WTC11 (cell line): Measurements from ENCODE around the gene RPL37A. TPM values are rescaled to one million over a fixed set of nuclear protein-coding genes. Genes with fewer than 3 reads are reported as not detected.

Experiments used
- ATAC-seq: fragments of 200-7000 bp; cut with Tn5 transposase; 2 replicates; pipeline ENCODE4 v1.10.0; 2021; ENCODE audit warnings: mild to moderate bottlenecking, moderate library complexity
- CTCF ChIA-PET: fragments of 300-600 bp; sonication (Branson Sonifier 250); formaldehyde crosslinking; loops from one replicate; lab custom pipeline; 2021; ENCODE audit warnings: antibody characterized with exemption; lab: Charles Lee
- POLR2A ChIA-PET: fragments of 350-600 bp; sonication (Branson Sonifier 250); formaldehyde crosslinking; loops from one replicate; lab custom pipeline; 2021; ENCODE audit warnings: antibody characterized with exemption; lab: Charles Lee
- DNase-seq: peaks from one replicate; pipeline ENCODE4 v3.0.0; 2021; ENCODE audit warnings: low spot score
- H3K27ac Mint-ChIP-seq: 2 replicates; pipeline ENCODE4 v1.8.0; 2021; ENCODE audit warnings: mixed read lengths
- H3K27me3 Mint-ChIP-seq: 2 replicates; pipeline ENCODE4 v1.8.0; 2021; ENCODE audit warnings: low read depth, mild to moderate bottlenecking, moderate library complexity, mixed read lengths
- H3K36me3 Mint-ChIP-seq: 2 replicates; pipeline ENCODE4 v1.8.0; 2021; ENCODE audit warnings: mixed read lengths
- H3K4me1 Mint-ChIP-seq: 2 replicates; pipeline ENCODE4 v1.8.0; 2022; ENCODE audit warnings: mixed read lengths
- H3K4me3 Mint-ChIP-seq: 2 replicates; pipeline ENCODE4 v1.8.0; 2021; ENCODE audit warnings: mild to moderate bottlenecking, moderate library complexity, mixed read lengths
- H3K9me3 Mint-ChIP-seq: 2 replicates; pipeline ENCODE4 v1.8.0; 2021; ENCODE audit warnings: mixed read lengths
- ATF3 ChIP-seq: sonication (generic); formaldehyde crosslinking; conservative IDR thresholded peaks from 2 replicates; pipeline ENCODE4 v1.8.1; 2022; ENCODE audit warnings: mild to moderate bottlenecking, missing genetic modification reagents
- CTCF ChIP-seq: fragments of 200-600 bp; IDR thresholded peaks from 2 replicates; pipeline ENCODE4 v1.8.0; 2022; ENCODE audit warnings: antibody characterized with exemption
- E2F5 ChIP-seq: sonication (generic); formaldehyde crosslinking; IDR thresholded peaks from 2 replicates; pipeline ENCODE4 v1.8.1; 2022; ENCODE audit warnings: mild to moderate bottlenecking, moderate library complexity, missing genetic modification reagents
- ELF4 ChIP-seq: sonication (generic); formaldehyde crosslinking; IDR thresholded peaks from 2 replicates; pipeline ENCODE4 v1.8.1; 2022; ENCODE audit warnings: low read depth, mild to moderate bottlenecking, moderate library complexity, missing genetic modification reagents
- GTF2I ChIP-seq: fragments of 250-450 bp; sonication (Bioruptor Pico); conservative IDR thresholded peaks from 2 replicates; pipeline ENCODE4 v1.4.0; 2021; ENCODE audit warnings: mild to moderate bottlenecking
- NFATC4 ChIP-seq: fragments of 250-450 bp; sonication (Bioruptor Pico); IDR thresholded peaks from 2 replicates; pipeline ENCODE4 v1.9.0; 2021; ENCODE audit warnings: mild to moderate bottlenecking
- PREB ChIP-seq: sonication (generic); formaldehyde crosslinking; IDR thresholded peaks from 2 replicates; pipeline ENCODE4 v1.8.1; 2022; ENCODE audit warnings: mild to moderate bottlenecking, missing genetic modification reagents, moderate library complexity, borderline replicate concordance
- SMAD4 ChIP-seq: sonication (generic); formaldehyde crosslinking; IDR thresholded peaks from 2 replicates; pipeline ENCODE4 v1.8.0; 2022; ENCODE audit warnings: mild to moderate bottlenecking, missing genetic modification reagents
- SP1 ChIP-seq: sonication (generic); formaldehyde crosslinking; conservative IDR thresholded peaks from 2 replicates; pipeline ENCODE4 v1.8.1; 2022; ENCODE audit warnings: missing genetic modification reagents
- TCF7 ChIP-seq: sonication (generic); formaldehyde crosslinking; IDR thresholded peaks from 2 replicates; pipeline ENCODE4 v1.8.0; 2022; ENCODE audit warnings: mild to moderate bottlenecking, low read depth, missing genetic modification reagents, moderate library complexity
- USF2 ChIP-seq: sonication (generic); formaldehyde crosslinking; IDR thresholded peaks from 2 replicates; pipeline ENCODE4 v1.8.1; 2023; ENCODE audit warnings: mild to moderate bottlenecking, missing genetic modification reagents, moderate library complexity
- ZMAT4 ChIP-seq: fragments of 250-450 bp; sonication (Bioruptor Pico); IDR thresholded peaks from 2 replicates; pipeline ENCODE4 v1.9.0; 2021; ENCODE audit warnings: mild to moderate bottlenecking
- ZNF219 ChIP-seq: sonication (generic); formaldehyde crosslinking; IDR thresholded peaks from 2 replicates; pipeline ENCODE4 v1.8.0; 2023; ENCODE audit warnings: missing genetic modification reagents, mild to moderate bottlenecking, borderline replicate concordance
- ZNF317 ChIP-seq: sonication (generic); formaldehyde crosslinking; IDR thresholded peaks from 2 replicates; pipeline ENCODE4 v1.8.1; 2023; ENCODE audit warnings: low read depth, mild to moderate bottlenecking, moderate library complexity, missing genetic modification reagents, borderline replicate concordance
- ZNF416 ChIP-seq: fragments of 250-450 bp; sonication (Bioruptor Pico); IDR thresholded peaks from 2 replicates; pipeline ENCODE4 v1.9.0; 2021; ENCODE audit warnings: mild to moderate bottlenecking, inconsistent platforms
- ZNF512 ChIP-seq: sonication (generic); formaldehyde crosslinking; IDR thresholded peaks from 2 replicates; pipeline ENCODE4 v1.8.1; 2022; ENCODE audit warnings: missing genetic modification reagents, borderline replicate concordance
- ZNF671 ChIP-seq: fragments of 250-450 bp; sonication (Bioruptor Pico); IDR thresholded peaks from 2 replicates; pipeline ENCODE4 v1.8.0; 2021; ENCODE audit warnings: mild to moderate bottlenecking
- total RNA-seq: library from RNA; stranded (reverse); gene quantifications from 3 replicates; pipeline ENCODE4 v1.2.3, GENCODE V29; 2021

The RPL37A gene
- total RNA-seq, 1 experiment from 2014 or later: 3,135 TPM

- TF ChIP-seq CTCF: no peak
These were observed 21.5 kb downstream of the RPL37A start (continued) for GRCh38 chr2:216520112-216520511.

GRCh38 chr2:216522892-216523502 lies 24.4 kb downstream of the RPL37A start:
- Mint-ChIP-seq H3K4me1 (peaks cover 18% of the 10 kb centered on the region), H3K36me3 (peaks cover 44% of the 10 kb centered on the region), H3K4me3 (no peak overlapping the region)
- no peak for DNase-seq
- TF ChIP-seq ZNF512 (CRISPR knock-in tag) (no peak), ATF3 (CRISPR knock-in tag) (no peak), ELF4 (CRISPR knock-in tag) (no peak), ZMAT4 (CRISPR knock-in tag) (no peak), SMAD4 (CRISPR knock-in tag) (no peak), ZNF671 (CRISPR knock-in tag) (no peak), E2F5 (no peak), TCF7 (CRISPR knock-in tag) (no peak), CTCF (no peak), ZNF416 (CRISPR knock-in tag) (no peak), SP1 (no peak), ZNF317 (no peak), ZNF219 (CRISPR knock-in tag) (no peak), PREB (no peak), GTF2I (CRISPR knock-in tag) (no peak), NFATC4 (CRISPR knock-in tag) (no peak), USF2 (CRISPR knock-in tag) (no peak)
- TF ChIP-seq, all 79 proteins: peak for 0
- POLR2A ChIA-PET: no interaction called here
- Mint-ChIP-seq H3K27ac (no peak overlapping the region), H3K9me3 (peaks cover 13% of the 10 kb centered on the region), H3K27me3 (no peaks in the 10 kb centered on the region)
- CTCF ChIA-PET: no interaction called here
- no peak for ATAC-seq
